ENCODE data around the gene POTEG. TPM values are rescaled to one million over a fixed set of nuclear protein-coding genes. Genes with fewer than 3 reads are reported as not detected.
"Not testable (repeated sequence)": the region's sequence is repeated elsewhere in the genome, so short reads cannot be mapped to it uniquely, and the experiment has no call there.

Gene POTEG
- total RNA-seq, 2 donors from 2014 or later, result not detected

DNA sequence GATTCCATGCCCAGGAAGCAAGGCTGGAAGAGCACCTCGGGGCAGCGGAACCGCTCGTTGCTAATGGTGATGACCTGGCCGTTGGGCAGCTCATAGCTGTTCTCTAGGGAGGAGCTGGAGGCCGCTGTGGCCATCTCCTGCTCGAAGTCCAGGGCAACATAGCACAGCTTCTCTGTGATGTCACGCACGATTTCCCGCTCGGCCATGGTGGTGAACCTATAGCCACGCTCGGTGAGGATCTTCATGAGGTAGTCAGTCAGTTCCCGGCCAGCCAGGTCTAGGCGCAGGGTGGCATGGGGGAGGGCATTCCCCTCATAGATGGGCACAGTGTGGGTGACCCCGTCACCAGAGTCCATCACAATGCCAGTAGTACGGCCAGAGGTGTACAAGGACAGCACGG lies 32.0 kb downstream of the POTEG start:
- not testable (repeated sequence) for H3K4me3 ChIP-seq; H3K9me3 ChIP-seq; H3K4me1 ChIP-seq (ENCODE audit: control insufficient read depth in 1 of 2, low read depth in 2 of 2); H3K36me3 ChIP-seq; DNase-seq (ENCODE audit: low spot score); H3K27ac ChIP-seq; ATAC-seq (ENCODE audit: insufficient number of reproducible peaks, low FRiP score, low read depth); H3K27me3 ChIP-seq (replicated peaks; ENCODE audit: insufficient read depth)

GRCh38 chr14:19394727-19395126 lies 39.4 kb downstream of the POTEG start:
- H3K27me3 ChIP-seq (replicated peaks; ENCODE audit: insufficient read depth); H3K36me3 ChIP-seq; ATAC-seq (ENCODE audit: insufficient number of reproducible peaks, low FRiP score, low read depth); H3K27ac ChIP-seq; DNase-seq (ENCODE audit: low spot score); H3K9me3 ChIP-seq; H3K4me1 ChIP-seq (ENCODE audit: control insufficient read depth in 1 of 2, low read depth in 2 of 2); H3K4me3 ChIP-seq: not testable (repeated sequence)

DNA sequence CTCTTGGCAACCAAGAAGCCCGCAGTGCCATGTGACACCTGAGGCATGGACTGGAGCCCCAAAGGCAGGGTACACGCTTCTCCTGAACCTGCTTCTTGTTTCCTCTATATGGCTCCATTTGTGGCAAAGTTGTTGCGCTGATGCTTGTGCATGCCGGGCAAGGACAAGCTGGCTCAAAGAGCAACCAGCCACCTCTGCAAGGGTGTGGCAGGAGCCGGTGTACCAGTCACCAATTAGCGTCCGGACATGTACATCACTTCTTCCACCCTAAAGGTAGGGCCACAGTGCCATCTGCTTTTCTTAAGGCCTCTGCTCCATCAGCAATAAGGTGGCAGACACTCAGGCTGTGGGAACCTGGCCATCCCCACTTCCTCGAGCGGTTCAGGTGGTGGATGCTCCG lies 43.9 kb downstream of the POTEG start:
- not testable (repeated sequence) for H3K27ac ChIP-seq, H3K9me3 ChIP-seq

DNA sequence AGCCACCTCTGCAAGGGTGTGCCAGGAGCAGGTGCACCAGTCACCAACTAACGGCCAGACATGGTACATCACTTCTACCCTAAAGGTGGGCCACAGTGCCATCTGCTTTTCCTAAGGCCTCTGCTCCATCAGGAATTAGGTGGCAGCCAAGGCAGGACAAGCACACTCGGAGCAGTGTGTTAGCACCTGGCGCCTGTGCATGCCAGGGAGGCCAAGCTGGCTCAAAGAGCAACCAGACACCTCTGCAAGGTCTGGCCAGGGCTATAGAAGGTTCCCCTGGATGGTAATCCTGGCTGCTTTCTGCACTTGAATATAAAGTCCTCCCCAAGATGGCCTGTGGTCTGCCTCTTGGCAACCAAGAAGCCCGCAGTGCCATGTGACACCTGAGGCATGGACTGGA lies 45.4 kb downstream of the POTEG start:
- not testable (repeated sequence) for H3K27ac ChIP-seq; H3K9me3 ChIP-seq; H3K4me3 ChIP-seq; DNase-seq (ENCODE audit: low spot score); H3K27me3 ChIP-seq (replicated peaks; ENCODE audit: insufficient read depth); H3K36me3 ChIP-seq; ATAC-seq (ENCODE audit: insufficient number of reproducible peaks, low FRiP score, low read depth); H3K4me1 ChIP-seq (ENCODE audit: control insufficient read depth in 1 of 2, low read depth in 2 of 2)

More for the DNA sequence above, 43.9 kb downstream of the POTEG start:
- not testable (repeated sequence) for DNase-seq (ENCODE audit: low spot score); H3K4me3 ChIP-seq; H3K36me3 ChIP-seq; ATAC-seq (ENCODE audit: insufficient number of reproducible peaks, low FRiP score, low read depth); H3K27me3 ChIP-seq (replicated peaks; ENCODE audit: insufficient read depth); H3K4me1 ChIP-seq (ENCODE audit: control insufficient read depth in 1 of 2, low read depth in 2 of 2)

- not testable (repeated sequence) for ATAC-seq (ENCODE audit: insufficient number of reproducible peaks, low FRiP score, low read depth)
Observed at GRCh38 chr14:19386996-19387395, 47.1 kb downstream of the POTEG start.

GRCh38 chr14:19386309-19386708 lies 47.8 kb downstream of the POTEG start:
- H3K27ac ChIP-seq; H3K4me3 ChIP-seq; H3K27me3 ChIP-seq (replicated peaks; ENCODE audit: insufficient read depth); ATAC-seq (ENCODE audit: insufficient number of reproducible peaks, low FRiP score, low read depth); H3K4me1 ChIP-seq (ENCODE audit: control insufficient read depth in 1 of 2, low read depth in 2 of 2); H3K9me3 ChIP-seq; DNase-seq (ENCODE audit: low spot score); H3K36me3 ChIP-seq: not testable (repeated sequence)

More at GRCh38 chr14:19386996-19387395, 47.1 kb downstream of the POTEG start:
- H3K4me3 ChIP-seq; H3K9me3 ChIP-seq; H3K4me1 ChIP-seq (ENCODE audit: control insufficient read depth in 1 of 2, low read depth in 2 of 2); H3K36me3 ChIP-seq; H3K27ac ChIP-seq; H3K27me3 ChIP-seq (replicated peaks; ENCODE audit: insufficient read depth); DNase-seq (ENCODE audit: low spot score): not testable (repeated sequence)

- not testable (repeated sequence) for H3K9me3 ChIP-seq; H3K27ac ChIP-seq; H3K27me3 ChIP-seq (replicated peaks; ENCODE audit: insufficient read depth); H3K36me3 ChIP-seq; DNase-seq (ENCODE audit: low spot score); H3K4me1 ChIP-seq (ENCODE audit: control insufficient read depth in 1 of 2, low read depth in 2 of 2); ATAC-seq (ENCODE audit: insufficient number of reproducible peaks, low FRiP score, low read depth); H3K4me3 ChIP-seq
Observed at GRCh38 chr14:19384088-19384781, 49.9 kb downstream of the POTEG start.

DNA sequence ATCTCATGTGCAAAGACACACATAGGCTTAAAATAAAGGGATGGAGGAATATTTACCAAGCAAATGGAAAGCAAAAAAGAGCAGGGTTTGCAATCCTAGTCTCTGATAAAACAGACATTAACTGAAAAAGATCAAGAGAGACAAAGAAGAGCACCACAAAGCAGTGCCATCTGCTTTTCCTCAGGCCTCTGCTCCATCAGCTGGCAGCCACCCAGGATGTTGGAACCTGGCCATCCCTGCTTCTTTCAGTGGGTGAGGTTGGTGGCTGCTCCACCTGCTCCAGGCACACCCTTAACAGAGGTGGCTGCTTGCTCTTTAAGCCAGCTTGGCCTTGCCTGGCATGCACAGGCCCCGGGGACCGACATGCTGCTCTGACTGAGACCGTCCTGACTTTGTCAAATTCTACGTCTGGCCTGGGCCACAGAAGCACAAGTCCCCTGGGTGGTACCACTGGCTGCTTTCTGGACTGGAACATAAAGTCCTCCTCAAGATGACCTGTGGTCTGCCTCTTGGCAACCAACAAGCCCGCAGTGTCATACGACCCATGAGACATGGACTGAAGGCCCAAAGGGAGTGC lies 51.0 kb downstream of the POTEG start:
- H3K36me3 ChIP-seq; ATAC-seq (ENCODE audit: insufficient number of reproducible peaks, low FRiP score, low read depth); H3K27me3 ChIP-seq (replicated peaks; ENCODE audit: insufficient read depth); DNase-seq (ENCODE audit: low spot score); H3K4me1 ChIP-seq (ENCODE audit: control insufficient read depth in 1 of 2, low read depth in 2 of 2); H3K9me3 ChIP-seq; H3K4me3 ChIP-seq; H3K27ac ChIP-seq: not testable (repeated sequence)

DNA sequence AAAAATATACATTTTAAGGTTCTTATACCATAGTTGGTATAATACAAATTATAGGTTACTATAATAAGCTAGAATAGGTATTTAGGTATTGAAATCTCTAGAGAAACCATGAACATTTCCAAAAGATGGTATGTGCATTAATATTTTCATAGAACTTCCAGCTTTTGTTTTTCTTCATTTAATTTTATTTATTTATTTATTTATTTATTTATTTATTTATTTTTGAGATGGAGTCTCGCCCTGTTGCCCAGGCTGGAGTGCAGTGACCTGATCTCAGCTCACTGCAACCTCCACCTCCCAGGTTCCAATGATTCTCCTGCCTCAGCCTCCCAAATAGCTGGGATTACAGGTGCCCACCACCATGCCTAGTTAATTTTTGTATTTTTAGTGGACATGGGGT lies 54.0 kb downstream of the POTEG start:
- not testable (repeated sequence) for H3K27ac ChIP-seq; ATAC-seq (ENCODE audit: insufficient number of reproducible peaks, low FRiP score, low read depth); H3K36me3 ChIP-seq; H3K27me3 ChIP-seq (replicated peaks; ENCODE audit: insufficient read depth); DNase-seq (ENCODE audit: low spot score); H3K4me3 ChIP-seq; H3K9me3 ChIP-seq; H3K4me1 ChIP-seq (ENCODE audit: control insufficient read depth in 1 of 2, low read depth in 2 of 2)

- not testable (repeated sequence) for H3K4me3 ChIP-seq; H3K27ac ChIP-seq; DNase-seq (ENCODE audit: low spot score); ATAC-seq (ENCODE audit: insufficient number of reproducible peaks, low FRiP score, low read depth); H3K27me3 ChIP-seq (replicated peaks; ENCODE audit: insufficient read depth); H3K4me1 ChIP-seq (ENCODE audit: control insufficient read depth in 1 of 2, low read depth in 2 of 2); H3K36me3 ChIP-seq; H3K9me3 ChIP-seq
Observed at GRCh38 chr14:19374451-19374903, 59.7 kb downstream of the POTEG start.

DNA sequence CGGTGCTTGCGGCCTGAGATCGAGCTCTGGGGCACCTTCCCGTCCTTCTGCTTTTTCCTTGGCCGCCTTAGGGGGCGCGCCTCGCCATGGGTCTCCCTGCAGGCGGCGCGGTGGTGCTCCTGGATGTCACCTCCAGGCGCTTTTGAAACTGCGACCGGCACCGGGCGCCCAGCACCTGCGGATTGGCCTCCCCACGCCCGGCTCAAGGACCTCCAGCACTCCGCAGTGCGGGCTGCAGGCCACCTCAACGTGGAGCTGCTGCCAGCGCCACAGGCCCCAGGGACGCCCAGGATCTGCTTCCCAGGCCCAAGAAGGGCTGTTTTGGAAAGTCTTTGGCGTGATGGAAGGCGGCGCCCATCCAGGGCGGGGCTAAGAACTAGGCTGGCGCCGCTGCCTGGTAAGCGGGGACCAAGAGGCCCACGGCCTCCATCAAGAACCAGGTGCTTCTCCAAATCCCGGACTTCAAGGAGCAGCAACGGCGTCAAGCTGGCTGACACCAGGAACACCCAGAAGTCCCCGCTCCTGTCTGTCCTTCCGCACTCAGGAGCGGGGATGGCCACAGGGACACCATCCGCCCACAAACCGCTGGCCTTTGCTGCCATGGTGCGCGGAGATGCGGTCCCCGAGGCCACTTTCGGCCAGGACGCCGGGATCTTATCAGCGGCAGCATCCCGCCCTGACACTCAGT lies 61.2 kb downstream of the POTEG start:
- not testable (repeated sequence) for DNase-seq (ENCODE audit: low spot score); H3K27me3 ChIP-seq (replicated peaks; ENCODE audit: insufficient read depth); ATAC-seq (ENCODE audit: insufficient number of reproducible peaks, low FRiP score, low read depth); H3K9me3 ChIP-seq; H3K36me3 ChIP-seq; H3K4me1 ChIP-seq (ENCODE audit: control insufficient read depth in 1 of 2, low read depth in 2 of 2); H3K27ac ChIP-seq; H3K4me3 ChIP-seq

GRCh38 chr14:19371767-19372166 lies 62.4 kb downstream of the POTEG start:
- not testable (repeated sequence) for H3K27me3 ChIP-seq (replicated peaks; ENCODE audit: insufficient read depth); H3K27ac ChIP-seq; ATAC-seq (ENCODE audit: insufficient number of reproducible peaks, low FRiP score, low read depth); H3K36me3 ChIP-seq; DNase-seq (ENCODE audit: low spot score); H3K4me1 ChIP-seq (ENCODE audit: control insufficient read depth in 1 of 2, low read depth in 2 of 2); H3K4me3 ChIP-seq; H3K9me3 ChIP-seq

All from thoracic aorta (tissue), 2 donors.